Spleen (tissue), 11 donors: ENCODE measurements around the gene SAFB2. TPM values are rescaled to one million over a fixed set of nuclear protein-coding genes. Genes with fewer than 3 reads are reported as not detected.

ENCODE experiments used
- DNase-seq: peaks from one replicate; pipeline ENCODE4 v3.0.0-alpha.2; 2020
- H3K27ac ChIP-seq, 8 donors: fragments of 200-600 bp; sonication (generic) in 7 of 8; 1 replicate in 4 of 8; 2 replicates in 4 of 8; pipeline versions ENCODE4 v1.5.0 to v1.8.0; 2016 to 2021; ENCODE audit warnings: inconsistent platforms in 4 of 8, mild to moderate bottlenecking in 4 of 8, moderate library complexity in 1 of 8
- H3K27me3 ChIP-seq, 7 donors: fragments of 200-600 bp; sonication (generic) in 6 of 7; replicated peaks in 1 of 7; 1 replicate in 4 of 7; 2 replicates in 3 of 7; pipeline versions ENCODE4 v1.5.0 to v1.8.0; 2016 to 2021; ENCODE audit warnings: inconsistent platforms in 3 of 7, mild to moderate bottlenecking in 1 of 7
- H3K36me3 ChIP-seq, 6 donors: fragments of 200-600 bp; sonication (generic) in 5 of 6; 1 replicate in 4 of 6; 2 replicates in 2 of 6; pipeline versions ENCODE4 v1.5.0 to v1.8.0; 2016 to 2021; ENCODE audit warnings: inconsistent platforms in 2 of 6
- H3K4me1 ChIP-seq, 6 donors: fragments of 200-600 bp; sonication (generic) in 5 of 6; 1 replicate in 3 of 6; 2 replicates in 3 of 6; pipeline versions ENCODE4 v1.5.0 to v1.8.0; 2016 to 2021; ENCODE audit warnings: inconsistent platforms in 3 of 6
- H3K4me3 ChIP-seq, 8 donors: fragments of 200-600 bp; sonication (generic) in 7 of 8; 1 replicate in 4 of 8; 2 replicates in 4 of 8; pipeline versions ENCODE4 v1.5.0 to v1.8.0; 2016 to 2021; ENCODE audit warnings: inconsistent platforms in 4 of 8, mild to moderate bottlenecking in 4 of 8, moderate library complexity in 2 of 8
- H3K9me3 ChIP-seq, 8 donors: fragments of 200-600 bp; sonication (generic) in 7 of 8; 1 replicate in 4 of 8; 2 replicates in 4 of 8; pipeline versions ENCODE4 v1.5.0 to v1.8.0; 2016 to 2021; ENCODE audit warnings: inconsistent platforms in 4 of 8
- POLR2A ChIP-seq, 3 donors: fragments of 450-650 bp; IDR thresholded peaks; one replicate each; pipeline ENCODE4 v1.5.1; 2017; ENCODE audit warnings: antibody characterized with exemption in 3 of 3, mild to moderate bottlenecking in 1 of 3
- POLR2AphosphoS5 ChIP-seq, 3 donors: sonication (generic); formaldehyde crosslinking; IDR thresholded peaks; one replicate each; pipeline ENCODE4 v1.5.1; 2017; ENCODE audit warnings: antibody characterized with exemption in 3 of 3
- WGBS, 5 donors: extraction: QIAGEN DNeasy Blood & Tissue Kit in 3 of 5; methylation state at CpG; one replicate each; pipeline versions ENCODE4 v1.1.5 to v1.1.7; 2013 to 2018; 5-methylcytosine and 5-hydroxymethylcytosine counted together
- intact Hi-C: fragments of 100-400 bp; cut with DNase I; formaldehyde crosslinking; loops from one replicate; pipeline ENCODE4 v1.15.0; 2023; ENCODE audit warnings: low total_unique reads
- polyA plus RNA-seq, 3 donors: library from polyadenylated mRNA; stranded (reverse); fragments of 200-250 nt; gene quantifications; one replicate each; pipeline ENCODE4 v1.2.1, GENCODE V29; 2013
- total RNA-seq, 7 donors: library from RNA; depleted of rRNA in 3 of 7; stranded (reverse); fragments of >200 nt in 3 of 7; fragmentation: NEBNext Ultra II Directional in 4 of 7; extraction: Animal tissue kit (Norgen Biotek cat#: 25700) in 4 of 7; gene quantifications; one replicate each; pipeline versions ENCODE4 v1.1.0 to v1.2.1, GENCODE V29; 2016 to 2021
- TF ChIP-seq, protein P1 (sequence below), 11 experiments: fragments of 200-600 bp in 7 of 11; fragments of 450-650 bp in 4 of 11; sonication (generic) in 4 of 11; IDR thresholded peaks in 8 of 11; conservative IDR thresholded peaks in 3 of 11; 1 replicate in 7 of 11; 2 replicates in 4 of 11; pipeline versions ENCODE4 v1.4.0 to v1.8.0; 2016 to 2021; ENCODE audit warnings: antibody characterized with exemption in 11 of 11, inconsistent platforms in 4 of 11, mild to moderate bottlenecking in 1 of 11
- donor health status: healthy with polysubstance abuse.
- donor health status: DM: no; HTN: no; CAD: no; lungs with moderate emphysema.
- donor health status: DM: no; HTN: no; CAD: no.
- donor health status: Bipolar disorder and iron deficiency.
- donor health status: healthy.
- donor health status: DM: no; HTN: no; CAD: no.
- donor health status: DM: yes; HTN: yes; CAD: no.

SAFB2 gene
- total and polyA plus RNA-seq, 10 donors = 34.8 to 146 (median 110) TPM

- no peak overlapping the region for H3K27ac ChIP-seq
- no peaks in the 10 kb centered on the region for H3K9me3 ChIP-seq
- TF ChIP-seq POLR2A (IDR thresholded peaks at IDR 0.05) = no peak
- TF ChIP-seq POLR2AphosphoS5 (IDR thresholded peaks at IDR 0.05) = no peak
- TF ChIP-seq, protein P1, sequence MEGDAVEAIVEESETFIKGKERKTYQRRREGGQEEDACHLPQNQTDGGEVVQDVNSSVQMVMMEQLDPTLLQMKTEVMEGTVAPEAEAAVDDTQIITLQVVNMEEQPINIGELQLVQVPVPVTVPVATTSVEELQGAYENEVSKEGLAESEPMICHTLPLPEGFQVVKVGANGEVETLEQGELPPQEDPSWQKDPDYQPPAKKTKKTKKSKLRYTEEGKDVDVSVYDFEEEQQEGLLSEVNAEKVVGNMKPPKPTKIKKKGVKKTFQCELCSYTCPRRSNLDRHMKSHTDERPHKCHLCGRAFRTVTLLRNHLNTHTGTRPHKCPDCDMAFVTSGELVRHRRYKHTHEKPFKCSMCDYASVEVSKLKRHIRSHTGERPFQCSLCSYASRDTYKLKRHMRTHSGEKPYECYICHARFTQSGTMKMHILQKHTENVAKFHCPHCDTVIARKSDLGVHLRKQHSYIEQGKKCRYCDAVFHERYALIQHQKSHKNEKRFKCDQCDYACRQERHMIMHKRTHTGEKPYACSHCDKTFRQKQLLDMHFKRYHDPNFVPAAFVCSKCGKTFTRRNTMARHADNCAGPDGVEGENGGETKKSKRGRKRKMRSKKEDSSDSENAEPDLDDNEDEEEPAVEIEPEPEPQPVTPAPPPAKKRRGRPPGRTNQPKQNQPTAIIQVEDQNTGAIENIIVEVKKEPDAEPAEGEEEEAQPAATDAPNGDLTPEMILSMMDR (IDR thresholded peaks at IDR 0.05 in 8 of 11, conservative IDR thresholded peaks at IDR 0.05 in 3 of 11) = no peak
- H3K27me3 ChIP-seq = no peaks in the 10 kb centered on the region
- intact Hi-C loops = no loop called here
- no peak overlapping the region for H3K4me3 ChIP-seq
- peaks cover 6 to 100% (median 96%) of the 10 kb centered on the region in 6 donors for H3K36me3 ChIP-seq
- no peak for DNase-seq
- H3K4me1 ChIP-seq = peaks cover 0 to 15% (median 0%) of the 10 kb centered on the region in 6 donors
- 86 to 91% (median 91%) methylated on average over 5 of the region's 5 CpGs for WGBS, 5 donors
Measured at GRCh38 chr19:5603626-5604025, 18.9 kb downstream of the SAFB2 start.

DNA sequence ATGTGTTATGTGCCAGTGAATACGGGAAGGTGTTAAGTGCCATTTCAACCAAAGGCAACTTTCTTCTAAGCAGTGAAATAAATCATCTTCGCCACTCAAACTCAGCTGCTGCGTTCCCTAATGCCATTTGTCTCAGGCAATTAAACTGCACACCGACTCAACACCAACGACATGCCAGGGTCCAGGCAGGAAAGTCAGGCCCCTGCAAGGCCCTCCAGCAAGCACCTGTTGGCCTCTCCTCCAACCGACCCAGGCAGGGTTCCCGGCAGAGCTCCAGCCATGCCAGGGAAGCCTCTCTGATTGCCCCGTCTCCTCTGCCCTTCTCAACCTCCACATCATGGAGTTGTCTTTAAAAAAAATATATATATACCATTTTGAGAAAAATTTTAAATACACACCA, 21.8 kb downstream of the SAFB2 start:
- no peaks in the 10 kb centered on the region for H3K9me3 ChIP-seq
- H3K36me3 ChIP-seq = peaks cover 12 to 100% (median 97%) of the 10 kb centered on the region in 6 donors
- no peak overlapping the region for H3K27ac ChIP-seq
- TF ChIP-seq POLR2AphosphoS5 (IDR thresholded peaks at IDR 0.05) (no peak), POLR2A (IDR thresholded peaks at IDR 0.05) (no peak)
- TF ChIP-seq, protein P1 (IDR thresholded peaks at IDR 0.05 in 8 of 11, conservative IDR thresholded peaks at IDR 0.05 in 3 of 11) = no peak
- DNase-seq = no peak
- no peaks in the 10 kb centered on the region for H3K27me3 ChIP-seq
- no peaks in the 10 kb centered on the region for H3K4me1 ChIP-seq
- H3K4me3 ChIP-seq = no peak overlapping the region
- 92 to 94% (median 93%) methylated on average over 8 of the region's 8 CpGs for WGBS, 5 donors
- intact Hi-C loops = no loop called here

DNA sequence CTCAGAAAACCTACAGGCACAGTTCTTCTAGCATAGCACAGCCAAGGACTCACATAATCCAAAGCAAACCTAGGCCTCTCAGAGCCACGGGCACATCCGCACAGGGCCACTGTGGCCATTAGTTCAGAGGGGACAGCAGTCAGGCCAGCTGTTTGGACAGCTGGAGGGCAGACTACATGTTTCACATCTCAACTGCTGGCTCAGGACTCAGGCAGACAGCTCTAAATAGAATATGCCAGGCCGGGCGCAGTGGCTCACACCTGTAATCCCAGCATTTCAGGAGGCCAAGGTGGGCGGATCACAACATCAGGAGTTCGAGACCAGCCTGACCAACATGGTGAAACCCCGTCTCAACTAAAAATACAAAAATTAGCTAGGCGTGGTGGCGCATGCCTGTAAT, 26.8 kb downstream of the SAFB2 start:
- peaks cover 16 to 100% (median 100%) of the 10 kb centered on the region in 6 donors for H3K36me3 ChIP-seq
- no peaks in the 10 kb centered on the region for H3K9me3 ChIP-seq
- no peaks in the 10 kb centered on the region for H3K27me3 ChIP-seq
- TF ChIP-seq POLR2A (IDR thresholded peaks at IDR 0.05) = no peak
- TF ChIP-seq, protein P1 (IDR thresholded peaks at IDR 0.05 in 8 of 11, conservative IDR thresholded peaks at IDR 0.05 in 3 of 11) = no peak
- no peak for TF ChIP-seq POLR2AphosphoS5 (IDR thresholded peaks at IDR 0.05)
- H3K27ac ChIP-seq = no peak overlapping the region
- intact Hi-C loops = no loop called here
- 92 to 98% (median 95%) methylated on average over 9 of the region's 9 CpGs for WGBS, 5 donors
- peak; percentile 12 for DNase-seq
- H3K4me1 ChIP-seq = no peaks in the 10 kb centered on the region
- H3K4me3 ChIP-seq = no peak overlapping the region

DNA sequence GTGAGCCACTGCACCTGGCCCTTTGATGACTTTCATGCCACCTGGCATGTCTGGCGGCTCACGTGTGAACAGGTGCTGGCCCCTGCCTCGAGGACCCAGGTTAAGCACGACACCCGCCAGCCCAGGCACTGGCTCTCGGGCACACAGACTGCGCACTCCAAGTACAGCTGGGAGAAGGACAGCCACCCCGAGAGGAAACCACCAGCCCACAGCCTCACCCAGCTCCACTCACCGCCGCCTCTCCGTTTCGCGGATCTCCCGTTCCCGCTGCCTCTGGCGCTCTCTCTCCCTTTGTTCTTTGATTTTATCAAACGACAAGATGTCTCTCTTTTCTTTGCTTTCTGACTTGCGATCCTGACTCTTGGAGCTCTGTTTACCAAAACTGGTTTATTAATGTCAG, 27.4 kb downstream of the SAFB2 start:
- Histone ChIP-seq H3K27ac (no peak overlapping the region), H3K4me1 (no peaks in the 10 kb centered on the region), H3K9me3 (no peaks in the 10 kb centered on the region), H3K4me3 (no peak overlapping the region), H3K27me3 (no peaks in the 10 kb centered on the region), H3K36me3 (peaks cover 13 to 100% (median 100%) of the 10 kb centered on the region in 6 donors)
- intact Hi-C loops = no loop called here
- peak; percentile 3 for DNase-seq
- 93 to 97% (median 95%) methylated on average over 18 of the region's 18 CpGs for WGBS, 5 donors
- TF ChIP-seq POLR2A (IDR thresholded peaks at IDR 0.05) (no peak), POLR2AphosphoS5 (IDR thresholded peaks at IDR 0.05) (peak in 1 of 3 donors; percentile 59)

- Histone ChIP-seq H3K4me3 (no peak overlapping the region), H3K36me3 (peaks cover 13 to 100% (median 100%) of the 10 kb centered on the region in 6 donors), H3K4me1 (no peaks in the 10 kb centered on the region), H3K27me3 (no peaks in the 10 kb centered on the region), H3K9me3 (no peaks in the 10 kb centered on the region), H3K27ac (no peak overlapping the region)
- WGBS, 5 donors = 87 to 97% (median 96%) methylated on average over 5 to 7 of the region's 7 CpGs
- DNase-seq = peak; percentile 38
- TF ChIP-seq, protein P1 (IDR thresholded peaks at IDR 0.05 in 8 of 11, conservative IDR thresholded peaks at IDR 0.05 in 3 of 11) = no peak
- TF ChIP-seq POLR2A (IDR thresholded peaks at IDR 0.05) (no peak), POLR2AphosphoS5 (IDR thresholded peaks at IDR 0.05) (no peak)
- intact Hi-C loops = no loop called here
Measured at GRCh38 chr19:5594521-5594950, 28.0 kb downstream of the SAFB2 start.
